Keratinocyte (primary cell): Measurements from ENCODE around the gene FGGY.

ENCODE experiments used
- EZH2 ChIP-seq: IDR thresholded peaks from one replicate; pipeline ENCODE4 v1.6.1; 2012; ENCODE audit warnings: inconsistent platforms, mild to moderate bottlenecking, low read length, moderate library complexity
- TF ChIP-seq, protein P1 (sequence below), 3 experiments: IDR thresholded peaks in 1 of 3; conservative IDR thresholded peaks in 1 of 3; optimal IDR thresholded peaks in 1 of 3; 2 replicates in 2 of 3; 3 replicates in 1 of 3; pipeline versions ENCODE3 to v1.5.1; 2011; ENCODE audit warnings: low read length in 3 of 3, mild to moderate bottlenecking in 3 of 3, moderate library complexity in 2 of 3, control low read depth in 1 of 3, inconsistent platforms in 1 of 3; ENCODE audit not compliant: insufficient read depth in 2 of 3; ENCODE audit errors: extremely low read depth in 1 of 3

DNA sequence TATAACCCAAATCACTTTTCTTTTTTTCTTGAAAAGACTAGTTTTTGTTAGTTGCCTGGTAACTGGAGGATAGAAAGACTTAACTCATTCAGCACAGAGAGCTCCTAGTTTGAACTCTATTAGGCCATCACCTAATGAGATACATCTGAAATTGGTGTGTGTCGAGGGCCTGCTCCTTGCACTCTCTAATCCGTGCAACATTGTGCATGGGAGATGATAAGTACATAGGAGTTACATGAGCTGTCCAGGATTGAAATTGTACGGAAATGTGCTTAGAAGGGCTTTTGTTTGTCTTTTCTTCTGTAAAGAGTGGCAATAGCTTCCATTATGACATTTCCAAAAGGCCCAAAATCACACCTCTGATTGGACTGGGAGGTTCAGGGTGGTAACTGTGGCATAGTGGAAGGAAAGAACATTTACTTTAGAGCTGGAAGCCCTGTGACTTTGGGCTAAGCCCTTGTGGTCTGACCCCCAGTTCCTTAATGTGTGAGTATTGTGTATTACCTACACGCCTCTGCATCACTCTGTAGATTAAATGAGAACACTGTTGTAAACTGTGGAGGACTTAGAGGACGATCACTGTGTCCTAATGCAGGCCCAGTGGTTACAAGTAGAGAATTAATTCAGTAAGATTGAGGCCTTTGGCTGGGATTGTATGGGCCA lies 71.2 kb downstream of the FGGY start:
- TF ChIP-seq, protein P1, sequence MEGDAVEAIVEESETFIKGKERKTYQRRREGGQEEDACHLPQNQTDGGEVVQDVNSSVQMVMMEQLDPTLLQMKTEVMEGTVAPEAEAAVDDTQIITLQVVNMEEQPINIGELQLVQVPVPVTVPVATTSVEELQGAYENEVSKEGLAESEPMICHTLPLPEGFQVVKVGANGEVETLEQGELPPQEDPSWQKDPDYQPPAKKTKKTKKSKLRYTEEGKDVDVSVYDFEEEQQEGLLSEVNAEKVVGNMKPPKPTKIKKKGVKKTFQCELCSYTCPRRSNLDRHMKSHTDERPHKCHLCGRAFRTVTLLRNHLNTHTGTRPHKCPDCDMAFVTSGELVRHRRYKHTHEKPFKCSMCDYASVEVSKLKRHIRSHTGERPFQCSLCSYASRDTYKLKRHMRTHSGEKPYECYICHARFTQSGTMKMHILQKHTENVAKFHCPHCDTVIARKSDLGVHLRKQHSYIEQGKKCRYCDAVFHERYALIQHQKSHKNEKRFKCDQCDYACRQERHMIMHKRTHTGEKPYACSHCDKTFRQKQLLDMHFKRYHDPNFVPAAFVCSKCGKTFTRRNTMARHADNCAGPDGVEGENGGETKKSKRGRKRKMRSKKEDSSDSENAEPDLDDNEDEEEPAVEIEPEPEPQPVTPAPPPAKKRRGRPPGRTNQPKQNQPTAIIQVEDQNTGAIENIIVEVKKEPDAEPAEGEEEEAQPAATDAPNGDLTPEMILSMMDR (optimal IDR thresholded peaks at IDR 0.05 in 1 of 3, IDR thresholded peaks at IDR 0.05 in 1 of 3, conservative IDR thresholded peaks at IDR 0.05 in 1 of 3; ENCODE audit: extremely low read depth in 1 of 3, insufficient read depth in 2 of 3, low read length in 3 of 3): no peak
- TF ChIP-seq EZH2: no peak
